NCI-H524 (cell line): ENCODE results near the gene FRMD4A.
A peak's percentile ranks its signal among the peaks of the same experiment; 100 is the strongest.

Source experiments
- DNase-seq, 2 experiments: peaks; one replicate each; lab custom pipeline; 2025; lab: John Stamatoyannopoulos, UW

The FRMD4A gene

DNA sequence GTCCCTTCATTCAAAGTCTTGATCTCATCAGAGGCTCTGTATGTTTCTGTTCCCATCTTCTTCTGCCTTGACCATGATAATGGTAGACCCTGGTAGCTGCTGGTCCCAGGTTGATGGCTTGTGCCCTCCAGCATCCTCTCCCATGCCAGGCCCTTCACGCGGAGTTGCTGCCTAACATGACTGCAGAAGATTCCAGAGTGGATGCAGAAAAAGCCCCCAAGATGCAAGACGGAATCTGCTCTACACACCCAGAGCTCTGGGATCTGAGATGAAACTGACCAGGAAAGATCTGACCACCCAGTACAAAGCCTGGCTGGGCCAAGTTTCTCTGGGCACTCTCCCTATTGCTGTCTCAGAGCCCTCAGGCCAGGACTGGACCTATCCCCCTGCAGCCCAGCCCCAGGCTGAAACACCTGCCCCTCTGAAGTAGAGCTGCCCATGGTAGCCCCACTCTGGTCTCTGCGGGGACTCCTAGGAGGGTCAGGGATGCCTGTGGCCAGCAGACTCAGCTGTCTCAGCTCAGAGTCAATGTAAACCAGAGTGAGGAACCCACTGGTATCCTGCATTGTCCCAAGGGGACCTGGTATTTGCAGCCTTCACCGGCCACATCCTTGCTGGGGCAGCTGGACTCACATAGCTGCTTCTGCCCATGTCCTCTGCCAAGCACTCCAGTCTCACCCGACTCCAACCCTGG is 9.5 kb upstream of the FRMD4A start:
- DNase-seq: no peak

DNA sequence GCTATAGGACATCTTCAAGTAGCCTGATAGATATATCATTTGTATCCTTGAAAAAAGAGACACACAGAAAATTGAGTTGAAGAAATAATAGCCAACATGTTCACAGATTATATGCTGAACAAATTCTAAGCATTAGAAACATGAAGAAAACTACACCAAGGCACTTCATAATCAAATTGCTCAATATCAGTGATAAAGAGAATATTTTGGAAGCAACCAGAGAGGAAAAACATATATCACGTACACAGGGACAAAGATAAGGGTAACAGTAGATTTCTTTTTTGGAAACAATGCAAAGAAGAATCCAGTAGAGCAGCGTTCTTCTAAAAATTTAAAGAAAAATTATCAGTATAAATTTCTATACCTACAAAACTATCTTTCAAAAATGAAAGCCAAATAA is 6.0 kb upstream of the FRMD4A start:
- no peak for DNase-seq

DNA sequence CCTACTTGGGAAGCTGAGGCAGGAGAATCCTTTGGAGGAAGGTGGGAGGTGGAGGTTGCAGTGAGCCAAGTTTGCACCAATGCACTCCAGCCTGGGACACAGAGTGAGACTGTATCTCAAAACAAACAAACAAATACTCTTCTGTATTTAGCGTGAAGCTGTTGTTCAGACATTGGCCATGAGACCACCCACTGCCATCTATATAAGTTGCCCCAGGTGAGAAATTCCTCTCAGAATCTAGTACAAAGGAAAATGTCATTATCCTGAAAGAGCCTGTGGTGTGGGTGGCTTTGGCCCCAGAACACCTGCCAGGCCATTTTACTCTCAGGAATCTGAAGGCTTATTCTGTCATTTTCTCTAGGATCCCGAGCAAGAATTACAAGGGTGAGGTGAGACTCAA is 4.0 kb upstream of the FRMD4A start:
- DNase-seq: no peak

DNA sequence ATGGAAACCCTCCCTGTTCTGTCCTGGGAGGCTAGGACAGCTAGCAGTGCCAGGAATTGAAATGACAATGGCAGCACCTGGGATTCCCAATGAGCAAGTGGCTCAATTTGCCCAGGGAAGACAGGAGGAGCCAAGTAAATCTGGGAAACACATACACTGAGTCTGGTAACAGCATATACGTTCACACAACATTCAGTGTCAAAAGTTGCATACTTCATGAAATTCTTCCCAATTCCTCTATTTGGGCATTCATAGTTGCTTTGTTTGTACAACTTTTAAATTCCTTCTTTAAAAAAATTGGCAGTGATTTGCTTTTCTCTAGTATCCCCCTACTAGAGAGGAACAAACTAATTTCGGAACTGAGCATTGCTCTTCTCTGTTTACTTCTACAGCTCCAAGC is 2.9 kb upstream of the FRMD4A start:
- no peak for DNase-seq

DNA sequence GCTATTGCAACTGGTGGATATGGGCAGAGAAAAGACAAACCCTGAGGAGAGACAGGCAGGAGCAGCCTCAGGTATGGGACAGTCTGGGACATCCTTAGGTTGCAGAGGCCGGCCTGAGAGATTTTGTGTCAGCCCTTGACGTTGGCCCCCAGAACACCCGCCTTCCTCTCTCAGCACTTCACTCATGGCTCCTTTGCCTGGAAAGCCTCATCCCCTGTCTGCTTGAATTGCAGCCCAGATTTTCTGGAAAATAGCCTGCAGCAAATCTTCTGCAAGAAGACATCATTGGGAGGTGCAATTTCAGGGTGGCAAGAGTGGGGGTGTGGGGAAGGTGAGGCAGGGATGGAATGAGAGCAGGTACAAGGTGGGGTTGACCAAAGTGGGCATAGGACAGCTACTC is 2.2 kb upstream of the FRMD4A start:
- DNase-seq: no peak

DNA sequence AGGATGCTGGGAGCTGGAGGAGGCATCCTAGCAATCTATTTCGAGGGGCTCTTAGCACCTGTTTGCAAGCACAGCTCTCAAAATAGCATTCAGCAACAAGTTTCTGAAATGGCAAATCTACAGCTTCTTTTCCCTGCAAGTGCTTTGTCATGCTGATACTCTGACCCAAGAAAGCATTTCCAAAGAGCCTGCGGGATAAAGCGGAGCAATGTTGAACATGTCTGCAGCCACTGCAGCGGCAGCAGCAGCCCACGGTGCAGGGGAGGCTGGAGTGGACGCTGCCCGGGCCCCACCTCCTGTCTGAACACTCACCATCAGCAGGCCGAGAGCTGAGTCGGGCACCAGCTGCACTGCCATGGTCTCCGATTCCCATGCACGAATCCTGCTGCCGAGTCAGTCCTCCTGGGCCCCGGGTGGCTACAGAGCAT is 964 bp downstream of the FRMD4A start:
- DNase-seq: no peak

DNA sequence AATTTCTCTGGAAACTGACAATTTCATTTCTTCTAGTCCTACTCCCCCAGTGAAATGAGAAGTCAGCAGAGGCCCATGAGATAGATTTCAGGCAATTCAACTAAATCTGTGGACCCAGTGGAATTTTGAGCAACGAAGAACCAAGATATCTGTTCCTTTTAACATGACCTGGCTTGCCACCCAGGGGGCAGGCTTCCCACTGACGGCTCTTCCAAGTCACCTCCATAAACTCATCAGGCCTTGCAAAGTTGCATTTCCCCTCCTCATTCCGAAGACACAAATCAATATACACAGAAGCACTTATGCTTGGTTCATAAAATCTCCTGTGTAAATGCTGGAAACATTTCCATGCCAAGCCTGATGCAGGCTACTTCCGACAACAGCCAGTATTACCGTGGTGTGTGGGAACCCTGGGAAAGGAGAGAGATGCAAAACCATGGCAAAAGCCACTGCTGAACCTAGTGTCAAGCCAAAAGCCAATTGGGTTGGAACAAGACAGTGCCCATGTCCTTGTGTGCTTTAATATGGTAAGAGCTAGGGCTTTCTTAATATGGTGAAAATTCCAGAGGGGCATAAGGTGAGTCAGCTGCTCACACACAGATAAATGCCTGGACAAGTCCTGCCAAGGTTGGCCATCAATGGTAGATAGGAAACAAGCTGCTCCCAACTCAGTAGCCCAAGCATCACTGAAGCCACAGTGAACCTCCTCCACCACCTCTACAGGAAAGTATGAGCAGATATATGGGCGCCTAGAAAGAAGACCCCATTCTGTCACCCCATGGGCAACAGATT is 1.6 kb downstream of the FRMD4A start:
- DNase-seq: no peak

DNA sequence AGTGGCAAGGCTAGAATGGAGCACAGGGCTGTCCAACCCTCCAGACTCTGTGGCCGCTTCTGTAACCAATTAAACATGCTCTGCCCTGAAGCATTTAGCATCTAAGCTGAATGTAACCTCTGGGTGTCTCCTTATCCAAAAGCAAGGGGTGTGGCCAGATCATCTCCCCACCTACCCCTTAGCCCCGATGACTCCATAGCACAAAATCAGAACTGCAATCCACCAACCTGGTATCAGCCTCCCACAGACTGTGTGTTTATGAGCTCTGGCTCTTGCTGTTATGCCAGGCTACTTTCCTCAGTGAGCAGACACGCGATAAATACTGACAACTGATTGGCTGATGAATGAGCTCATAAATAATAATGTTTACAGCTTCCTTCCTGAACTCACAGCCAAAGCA is 3.2 kb downstream of the FRMD4A start:
- DNase-seq: no peak

DNA sequence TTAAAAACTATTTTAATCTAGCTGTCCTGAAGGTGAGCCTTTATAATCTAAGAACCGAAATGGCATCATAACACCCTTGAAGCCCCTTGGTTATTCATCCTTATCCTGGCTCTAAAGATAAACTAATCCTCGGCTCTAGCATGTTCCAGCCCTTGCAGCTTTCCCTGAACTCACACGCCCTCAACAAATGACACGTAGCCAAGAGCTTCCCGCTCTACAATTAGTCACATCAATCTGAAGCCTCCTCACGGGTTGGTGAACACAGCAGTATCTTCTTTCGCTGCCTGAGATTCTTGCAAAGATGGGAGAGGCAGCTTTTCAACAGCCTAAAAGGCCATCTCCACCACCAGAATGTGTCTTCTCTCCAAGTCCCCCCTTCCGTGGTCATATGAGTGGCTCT is 4.1 kb downstream of the FRMD4A start:
- no peak for DNase-seq

DNA sequence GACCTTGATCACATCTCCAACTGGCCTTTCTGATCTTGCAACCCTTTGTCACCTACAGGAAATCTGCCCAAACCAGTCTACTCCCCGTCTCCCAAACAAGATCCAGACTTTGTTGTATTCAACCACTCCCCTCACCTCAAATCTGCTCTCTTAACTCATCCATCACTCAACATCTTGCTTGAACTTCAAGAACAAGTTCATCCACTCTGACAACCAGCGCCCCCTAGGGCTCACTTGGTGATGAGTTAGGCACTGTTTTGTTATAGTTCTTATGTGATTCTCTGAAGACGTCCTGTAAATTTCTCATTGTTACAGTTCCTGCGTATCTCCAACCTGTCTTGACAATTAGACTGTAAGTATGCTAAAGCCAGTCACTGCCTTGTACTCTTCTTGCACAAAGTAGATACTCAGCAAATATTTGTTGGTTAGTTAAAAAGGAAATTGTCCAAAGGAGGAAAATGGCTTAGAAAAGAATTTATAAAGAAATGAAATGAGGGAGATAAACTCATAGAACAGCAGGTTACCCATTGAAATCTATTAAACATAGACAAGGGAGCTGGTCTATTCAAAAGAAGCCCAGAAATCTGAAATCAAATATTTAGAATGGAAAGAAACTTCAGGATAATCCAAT is 5.3 kb downstream of the FRMD4A start:
- peak in 1 of 2 experiments; percentile 15 for DNase-seq

DNA sequence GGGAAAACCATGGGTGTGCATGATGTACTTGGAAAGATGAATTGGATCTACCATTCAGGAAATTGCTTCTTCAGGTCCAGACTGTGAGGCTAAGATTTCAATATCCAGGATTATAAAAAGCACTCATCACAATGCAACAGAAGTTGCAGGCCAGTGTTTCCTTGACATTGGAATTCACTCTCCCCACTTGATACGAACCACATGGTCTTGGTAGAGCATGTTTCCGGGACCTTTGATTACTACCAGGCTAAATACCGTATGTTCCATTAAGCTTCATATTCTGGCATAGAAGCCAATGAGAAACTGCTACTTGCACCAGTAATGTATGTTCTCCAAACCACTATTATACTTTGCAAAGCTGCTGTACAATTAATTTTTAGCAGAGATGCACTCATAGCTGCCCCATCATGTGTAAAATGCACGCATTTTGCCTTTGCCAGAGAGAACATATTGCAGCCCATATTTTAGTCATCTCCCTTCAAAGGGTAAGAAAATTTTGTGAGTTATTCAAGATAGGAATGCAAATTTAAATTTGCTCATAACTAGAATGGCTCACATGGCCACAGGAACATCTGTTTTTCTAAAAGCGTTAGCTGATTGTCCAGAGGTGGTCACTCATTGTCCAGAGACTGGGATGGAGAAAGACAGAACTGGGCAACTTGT is 8.1 kb downstream of the FRMD4A start:
- DNase-seq: no peak

DNA sequence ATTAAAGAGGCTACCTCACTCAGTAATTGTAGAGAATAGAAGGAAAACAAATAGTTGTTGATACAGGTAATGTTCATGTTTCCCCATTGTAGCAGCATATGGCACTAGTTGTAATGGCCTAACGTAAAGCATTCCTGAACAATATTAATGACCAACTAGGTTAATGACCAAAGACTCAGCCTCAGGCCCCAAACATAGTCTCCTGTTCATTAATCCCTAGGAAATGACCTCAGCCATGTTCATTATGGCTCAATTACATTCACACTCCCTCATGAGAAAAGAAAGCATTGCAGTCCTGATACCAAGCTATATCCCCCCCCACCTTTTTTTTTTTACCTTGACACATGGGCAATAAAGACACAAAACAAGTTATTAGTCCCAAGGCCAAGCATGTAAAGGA is 12.7 kb downstream of the FRMD4A start:
- DNase-seq: no peak

DNA sequence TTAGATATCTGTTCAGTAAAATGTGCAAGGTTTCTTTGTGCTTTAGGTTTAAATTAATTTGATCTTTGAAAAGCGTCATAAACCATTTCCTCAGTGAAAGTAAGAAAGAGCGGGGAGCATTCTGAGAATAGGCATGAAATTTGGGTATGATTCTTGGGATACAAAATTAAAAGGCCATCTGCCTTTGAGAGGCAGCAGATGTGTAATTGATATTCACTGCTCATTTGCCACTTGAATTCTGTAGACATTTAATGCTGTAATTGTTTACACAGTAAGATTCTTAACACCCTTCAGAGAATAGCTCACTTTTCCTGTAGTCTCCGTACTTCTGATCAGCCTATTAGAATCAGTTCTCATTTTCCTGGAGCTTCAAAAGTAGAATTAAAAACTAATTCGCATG is 18.7 kb downstream of the FRMD4A start:
- DNase-seq: peak; percentile 49 to 73

DNA sequence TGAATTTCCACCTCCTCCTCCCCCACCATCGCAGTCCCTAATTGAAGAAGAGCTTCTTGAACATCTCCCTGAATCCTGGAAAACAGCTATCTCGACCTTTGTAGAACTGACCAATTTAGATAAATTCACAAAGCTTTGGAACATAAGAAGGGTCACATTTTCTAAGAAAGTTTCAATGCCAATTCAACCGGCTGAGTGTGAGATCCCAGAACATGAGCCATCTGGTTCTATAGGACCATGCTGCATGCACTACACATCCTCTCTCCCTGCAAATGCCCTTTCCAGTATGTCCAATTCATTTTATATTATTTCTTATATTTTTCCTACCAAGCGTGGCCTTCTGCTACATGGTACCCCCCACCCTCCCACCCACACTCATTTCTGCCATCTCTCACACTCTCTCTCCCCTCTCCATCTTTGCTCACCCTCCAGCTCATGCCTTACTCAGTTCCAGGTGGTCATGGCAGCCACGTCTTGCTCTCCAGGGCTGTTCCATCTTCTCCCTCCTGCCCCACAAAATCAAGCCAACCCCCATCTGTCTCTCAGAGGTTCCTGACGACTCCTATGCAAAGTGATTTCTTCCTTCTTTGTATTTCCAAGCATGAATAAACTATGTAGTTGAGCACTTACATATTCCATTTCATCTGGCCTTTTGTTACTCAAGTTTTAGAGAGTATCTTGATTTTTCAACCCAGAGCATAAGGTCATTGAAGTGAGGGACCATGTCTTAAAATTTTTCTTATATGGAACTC is 19.3 kb downstream of the FRMD4A start:
- peak in 1 of 2 experiments; percentile 54 for DNase-seq

DNA sequence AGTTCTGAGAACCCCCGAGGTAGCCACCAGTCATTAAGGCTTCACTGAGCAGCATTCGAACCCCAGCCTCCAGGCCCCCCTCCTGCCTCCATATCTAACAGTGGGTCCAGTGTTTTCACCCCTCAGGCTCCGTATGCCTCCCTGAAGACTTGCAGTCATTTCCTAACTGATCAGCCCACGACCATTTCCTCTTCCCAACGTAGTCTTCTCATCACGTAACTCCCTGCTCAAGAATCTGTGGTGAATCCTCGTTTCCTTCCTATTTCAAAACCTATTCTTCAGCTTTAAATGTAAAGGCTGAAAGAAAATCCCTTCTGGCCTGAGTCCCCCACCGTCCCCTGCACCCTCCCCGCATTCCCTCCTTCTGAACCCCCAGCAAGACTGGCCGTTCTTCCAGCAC is 21.1 kb downstream of the FRMD4A start:
- no peak for DNase-seq

DNA sequence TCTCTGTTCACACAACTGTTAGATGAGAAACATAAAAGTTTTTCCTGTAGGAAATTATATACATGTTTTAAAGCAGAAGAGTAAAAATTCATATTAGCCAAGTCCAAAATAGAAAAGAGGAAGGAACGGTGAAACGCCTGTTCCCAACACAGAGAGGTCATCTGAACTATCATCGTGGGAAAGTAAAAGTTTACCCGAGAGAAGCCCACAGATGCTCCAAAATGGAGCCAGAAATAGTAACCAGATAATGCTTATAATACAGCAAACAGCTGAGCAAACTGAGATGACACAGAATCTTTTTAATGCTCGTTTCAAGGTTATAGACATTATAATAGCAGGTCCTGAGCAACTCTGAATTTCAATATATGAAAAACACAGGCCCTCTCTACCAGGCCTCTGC is 24.5 kb downstream of the FRMD4A start:
- DNase-seq: no peak

DNA sequence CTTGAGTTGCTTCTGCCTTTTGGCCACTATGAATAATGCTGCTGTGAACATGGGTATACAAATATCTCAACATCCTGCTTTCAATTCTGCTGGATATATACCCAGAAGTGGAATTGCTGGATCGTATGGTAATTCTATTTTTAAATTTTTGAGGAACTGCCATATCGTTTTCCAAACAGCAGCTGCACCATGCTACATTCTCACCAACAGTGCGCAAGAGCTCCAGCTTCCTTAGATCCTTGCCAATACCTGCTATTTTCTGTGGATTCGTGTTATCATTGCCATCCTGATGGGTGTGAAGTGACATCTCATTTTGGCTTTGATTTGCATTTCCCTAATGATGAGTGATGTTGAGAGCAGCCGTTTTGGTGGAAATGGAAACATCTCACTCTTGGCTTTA is 26.7 kb downstream of the FRMD4A start:
- DNase-seq: no peak

DNA sequence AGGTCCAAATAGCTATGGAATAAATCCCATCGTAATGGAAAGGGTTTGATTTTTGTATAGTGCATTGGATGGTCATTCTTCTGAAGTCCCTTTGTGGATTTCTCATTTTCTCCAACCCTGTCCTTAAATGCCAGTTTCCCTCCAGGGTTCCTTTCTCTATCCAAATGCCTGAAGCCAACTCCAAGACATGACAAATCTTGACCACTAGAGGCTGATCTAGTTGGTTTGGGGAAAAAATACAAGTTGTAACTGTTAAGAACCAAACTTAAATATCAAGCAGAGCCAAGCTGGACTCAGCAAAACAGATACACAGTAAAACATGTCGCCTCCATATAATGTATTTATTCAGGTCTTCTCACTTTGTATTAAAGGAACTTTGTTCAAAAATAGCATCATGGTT is 28.7 kb downstream of the FRMD4A start:
- no peak for DNase-seq

DNA sequence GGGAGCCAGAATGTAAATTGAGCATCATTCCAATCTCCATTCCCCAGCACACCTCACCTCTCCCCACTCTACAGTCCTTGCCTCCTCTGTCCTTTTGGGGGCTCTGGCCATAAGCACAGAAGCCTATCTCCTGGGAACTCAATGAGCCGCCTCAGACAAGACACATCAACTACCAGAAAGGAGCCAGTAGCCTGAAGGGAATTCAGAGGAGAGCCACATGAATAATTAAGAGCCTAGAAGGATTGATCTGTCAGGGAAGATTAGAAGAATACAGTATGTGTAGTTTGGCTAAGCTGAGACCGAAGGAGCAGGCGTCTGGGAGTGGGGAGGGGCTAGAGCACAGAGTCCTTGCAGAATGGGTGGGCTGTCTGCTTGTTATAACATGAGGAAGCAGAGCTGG is 31.2 kb downstream of the FRMD4A start:
- DNase-seq: no peak

DNA sequence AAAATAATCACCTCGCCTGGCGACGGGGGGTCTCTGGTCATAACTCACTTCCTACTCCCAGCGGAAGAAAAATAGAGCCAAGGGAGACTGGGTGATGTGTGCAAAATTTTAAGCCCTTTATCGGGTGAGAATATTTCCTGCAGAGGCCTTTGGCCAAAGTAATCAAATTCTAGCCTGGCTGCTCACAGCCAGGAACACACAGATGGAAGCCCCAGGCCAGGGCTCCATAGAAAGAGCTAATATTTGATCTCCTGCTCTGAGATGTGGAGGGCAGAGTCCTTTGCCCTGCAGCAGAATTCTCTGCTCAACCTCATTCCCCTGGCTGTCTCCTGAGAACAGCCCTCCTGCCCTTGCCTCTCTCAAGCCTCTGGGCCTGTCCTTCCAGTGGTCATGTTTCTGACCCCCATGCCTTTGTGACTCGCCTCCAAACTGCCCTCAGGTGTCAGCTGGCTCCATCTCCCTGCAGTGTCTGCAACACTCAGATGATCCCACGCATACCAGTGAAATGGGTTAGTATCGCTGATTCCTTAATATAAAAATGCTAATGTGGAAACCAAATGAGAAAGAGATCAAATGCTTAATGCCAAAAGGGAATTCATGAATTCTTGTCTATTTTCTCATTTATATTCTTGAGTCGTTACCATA is 34.5 kb downstream of the FRMD4A start:
- DNase-seq: no peak

DNA sequence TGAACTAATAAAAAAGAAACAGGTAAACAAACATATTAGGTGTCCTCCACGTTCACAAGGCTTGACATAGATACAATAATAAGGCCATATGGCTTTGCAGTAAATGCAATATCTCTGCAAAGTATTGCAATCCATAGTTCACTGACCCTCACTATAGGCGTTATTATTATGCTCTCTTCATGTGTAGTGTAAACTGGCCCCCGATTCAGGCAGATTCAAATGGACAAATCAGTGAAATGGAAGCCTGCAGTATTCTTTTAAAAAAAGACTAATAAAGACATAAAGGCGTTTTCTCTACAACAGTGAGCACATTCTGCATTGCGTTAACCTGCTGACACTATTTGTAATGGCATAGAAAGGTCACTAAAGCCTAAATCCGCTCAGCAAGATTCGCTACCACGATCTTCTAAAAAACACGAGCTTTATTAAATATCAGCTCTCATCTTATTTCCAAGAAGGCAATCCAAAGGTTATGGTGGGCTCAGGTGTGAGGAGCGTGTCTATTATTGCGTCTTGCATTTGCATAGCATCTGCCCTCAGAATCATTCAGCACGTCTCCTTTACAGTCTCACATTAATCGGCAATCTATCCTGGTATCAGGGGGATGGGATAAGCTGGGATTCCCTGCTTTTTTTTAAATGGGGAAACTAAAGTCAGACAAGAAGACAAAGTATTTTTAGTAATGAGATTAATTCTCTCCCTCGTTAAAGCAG is 36.2 kb downstream of the FRMD4A start:
- no peak for DNase-seq
